Mesendoderm (in vitro differentiated cells): ENCODE data around the gene OR4D1. TPM values are rescaled to one million over a fixed set of nuclear protein-coding genes. Genes with fewer than 3 reads are reported as not detected.
"Not testable (repeated sequence)": the region's sequence is repeated elsewhere in the genome, so short reads cannot be mapped to it uniquely, and the experiment has no call there.

Experiments used
- DNase-seq: peaks from one replicate; pipeline ENCODE4 v3.0.0; 2013
- H2AK5ac ChIP-seq: 2 replicates; pipeline ENCODE4 v1.6.1; 2013; ENCODE audit warnings: low read length, inconsistent platforms
- H2BK120ac ChIP-seq: 2 replicates; pipeline ENCODE4 v1.6.1; 2013; ENCODE audit warnings: low read depth, mild to moderate bottlenecking, low read length, moderate library complexity, mixed read lengths
- H2BK15ac ChIP-seq: replicated peaks from 2 replicates; pipeline ENCODE4 v1.6.1; 2013; ENCODE audit warnings: low read depth, mild to moderate bottlenecking, moderate library complexity
- H2BK5ac ChIP-seq: 2 replicates; pipeline ENCODE4 v1.6.1; 2013; ENCODE audit warnings: low read length, inconsistent platforms
- H3K18ac ChIP-seq: 2 replicates; pipeline ENCODE4 v1.6.1; 2013; ENCODE audit warnings: mild to moderate bottlenecking, low read length, mixed read lengths
- H3K23ac ChIP-seq: one replicate; pipeline ENCODE4 v1.6.1; 2013; ENCODE audit warnings: low read length
- H3K27ac ChIP-seq: 2 replicates; pipeline ENCODE4 v1.5.1; 2013; ENCODE audit warnings: low read depth, mild to moderate bottlenecking, inconsistent platforms, low read length, moderate library complexity
- H3K27me3 ChIP-seq: 2 replicates; pipeline ENCODE4 v1.6.1; 2013; ENCODE audit warnings: low read length, control low read depth, mild to moderate bottlenecking, inconsistent platforms; ENCODE audit not compliant: insufficient read depth, poor library complexity
- H3K36me3 ChIP-seq: 2 replicates; pipeline ENCODE4 v1.6.1; 2013; ENCODE audit warnings: low read length, inconsistent platforms; ENCODE audit not compliant: control insufficient read depth, insufficient read depth
- H3K4ac ChIP-seq: one replicate; pipeline ENCODE4 v1.6.1; 2013; ENCODE audit warnings: low read depth, mild to moderate bottlenecking, low read length, moderate library complexity
- H3K4me1 ChIP-seq: 2 replicates; pipeline ENCODE4 v1.6.1; 2013; ENCODE audit warnings: low read depth, low read length, inconsistent platforms; ENCODE audit not compliant: control insufficient read depth
- H3K4me2 ChIP-seq: 2 replicates; pipeline ENCODE4 v1.6.1; 2013; ENCODE audit warnings: low read length
- H3K4me3 ChIP-seq: 2 replicates; pipeline ENCODE4 v1.5.1; 2013; ENCODE audit warnings: mild to moderate bottlenecking, low read length
- H3K56ac ChIP-seq: one replicate; pipeline ENCODE4 v1.6.1; 2013; ENCODE audit warnings: low read length
- H3K79me1 ChIP-seq: 2 replicates; pipeline ENCODE4 v1.6.1; 2013; ENCODE audit warnings: low read length, inconsistent platforms
- H3K79me2 ChIP-seq: 2 replicates; pipeline ENCODE4 v1.6.1; 2013; ENCODE audit warnings: mild to moderate bottlenecking, low read length; ENCODE audit not compliant: control insufficient read depth, insufficient read depth
- H3K9ac ChIP-seq: 2 replicates; pipeline ENCODE4 v1.6.1; 2013; ENCODE audit warnings: low read length, inconsistent platforms
- H4K5ac ChIP-seq: one replicate; pipeline ENCODE4 v1.6.1; 2013; ENCODE audit warnings: low read length
- H4K8ac ChIP-seq: one replicate; pipeline ENCODE4 v1.6.1; 2013; ENCODE audit warnings: low read depth, mild to moderate bottlenecking, control low read depth, low read length, moderate library complexity
- WGBS: extraction: QIAGEN DNeasy Blood & Tissue Kit; methylation state at CpG from one replicate; pipeline ENCODE4 v1.1.7; 2013; ENCODE audit warnings: low lambda C conversion rate, missing lambda C conversion rate; ENCODE audit not compliant: insufficient coverage; ENCODE audit errors: extremely low coverage; 5-methylcytosine and 5-hydroxymethylcytosine counted together
- polyA plus RNA-seq, 2 experiments: library from polyadenylated mRNA; stranded (reverse); fragments of 200-250 nt; gene quantifications; one replicate each; pipeline ENCODE4 v1.2.3, GENCODE V29; 2013

Gene OR4D1
- polyA plus RNA-seq (2013, experiment 1 of 2), result 0.07 TPM
- polyA plus RNA-seq (2013, experiment 2 of 2), result 0.10 TPM

GRCh38 chr17:58147930-58148434 lies at the start of gene OR4D1:
Gene OR4D1 (plus strand): TSS chr17:58148384. CDS start chr17:58155154, 6,770 bp downstream.
- Histone ChIP-seq H3K4me3 (no peak within 1 kb of the TSS), H4K8ac (no peak within 1 kb of the TSS), H2AK5ac (no peak within 1 kb of the TSS), H3K79me1 (no peaks in the 10 kb centered on the region), H3K56ac (no peak within 1 kb of the TSS), H3K79me2 (no peaks in the 10 kb centered on the region), H4K5ac (no peak within 1 kb of the TSS), H3K18ac (no peak within 1 kb of the TSS), H3K4ac (no peak within 1 kb of the TSS), H2BK5ac (no peak within 1 kb of the TSS), H3K23ac (no peak within 1 kb of the TSS), H3K4me2 (no peak within 1 kb of the TSS), H3K9ac (no peak within 1 kb of the TSS), H3K4me1 (no peaks in the 10 kb centered on the region), H2BK120ac (no peak within 1 kb of the TSS), H3K27me3 (no peaks in the 10 kb centered on the region), H2BK15ac (no peak within 1 kb of the TSS), H3K36me3 (no peaks in the 10 kb centered on the region), H3K27ac (no peak within 1 kb of the TSS)
- no CpG with 5 or more reads among the region's 1 CpG for WGBS
- DNase-seq, result no peak

- H3K23ac ChIP-seq, result no peak overlapping the region
- H3K27me3 ChIP-seq, result no peaks in the 10 kb centered on the region
- no peaks in the 10 kb centered on the region for H3K4me1 ChIP-seq
- H3K9ac ChIP-seq, result no peak overlapping the region
- no peak overlapping the region for H2AK5ac ChIP-seq
- no peak overlapping the region for H4K8ac ChIP-seq
- no peak overlapping the region for H2BK120ac ChIP-seq
- no peaks in the 10 kb centered on the region for H3K79me1 ChIP-seq
- no peaks in the 10 kb centered on the region for H3K79me2 ChIP-seq
- H4K5ac ChIP-seq, result no peak overlapping the region
- H3K27ac ChIP-seq, result no peak overlapping the region
- no peak overlapping the region for H2BK15ac ChIP-seq
- no peak for DNase-seq
- H3K4me3 ChIP-seq, result no peak overlapping the region
- no peak overlapping the region for H3K4me2 ChIP-seq
- H3K4ac ChIP-seq, result no peak overlapping the region
- no peaks in the 10 kb centered on the region for H3K36me3 ChIP-seq
- no peak overlapping the region for H2BK5ac ChIP-seq
- no peak overlapping the region for H3K56ac ChIP-seq
- H3K18ac ChIP-seq, result no peak overlapping the region
These were observed 47.7 kb upstream of the OR4D1 start for GRCh38 chr17:58100506-58100905.

GRCh38 chr17:58101898-58102297 lies 46.3 kb upstream of the OR4D1 start:
- not testable (repeated sequence) for H3K79me2 ChIP-seq, H3K23ac ChIP-seq, H3K79me1 ChIP-seq, H3K4me2 ChIP-seq, H4K8ac ChIP-seq, H3K4ac ChIP-seq, H3K9ac ChIP-seq, H3K36me3 ChIP-seq, H3K56ac ChIP-seq, H3K27ac ChIP-seq, H3K27me3 ChIP-seq, H4K5ac ChIP-seq, DNase-seq, H3K4me1 ChIP-seq, H2BK120ac ChIP-seq, H3K4me3 ChIP-seq, H2AK5ac ChIP-seq, H3K18ac ChIP-seq, H2BK15ac ChIP-seq, H2BK5ac ChIP-seq

DNA sequence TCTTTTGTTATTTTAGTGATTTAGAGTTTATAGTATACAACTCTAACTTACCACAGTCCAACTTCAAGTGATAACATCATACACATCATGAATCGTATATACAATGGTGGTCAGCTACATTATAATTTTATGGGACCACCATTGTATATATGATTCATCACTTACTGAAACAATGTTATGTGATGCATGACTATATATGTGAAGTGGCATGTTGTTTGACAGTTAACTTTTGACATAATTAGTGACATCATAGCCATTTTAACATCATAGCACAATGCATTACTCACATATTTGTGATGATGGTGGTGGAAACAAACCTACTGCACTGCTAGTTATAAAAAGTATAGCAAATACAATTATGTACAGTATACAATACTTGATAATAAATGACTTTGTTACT lies 43.1 kb upstream of the OR4D1 start:
- DNase-seq, result no peak
- Histone ChIP-seq H4K8ac (no peak overlapping the region), H4K5ac (no peak overlapping the region), H3K79me2 (no peaks in the 10 kb centered on the region), H3K27me3 (no peaks in the 10 kb centered on the region), H3K56ac (no peak overlapping the region), H2BK5ac (no peak overlapping the region), H2BK120ac (no peak overlapping the region), H3K79me1 (no peaks in the 10 kb centered on the region), H3K18ac (no peak overlapping the region), H3K4ac (no peak overlapping the region), H3K9ac (no peak overlapping the region), H2BK15ac (no peak overlapping the region), H3K4me1 (no peaks in the 10 kb centered on the region), H3K27ac (no peak overlapping the region), H3K4me3 (no peak overlapping the region), H2AK5ac (no peak overlapping the region), H3K4me2 (no peak overlapping the region), H3K36me3 (no peaks in the 10 kb centered on the region), H3K23ac (no peak overlapping the region)
- WGBS, result no CpG with 5 or more reads among the region's 1 CpG

DNA sequence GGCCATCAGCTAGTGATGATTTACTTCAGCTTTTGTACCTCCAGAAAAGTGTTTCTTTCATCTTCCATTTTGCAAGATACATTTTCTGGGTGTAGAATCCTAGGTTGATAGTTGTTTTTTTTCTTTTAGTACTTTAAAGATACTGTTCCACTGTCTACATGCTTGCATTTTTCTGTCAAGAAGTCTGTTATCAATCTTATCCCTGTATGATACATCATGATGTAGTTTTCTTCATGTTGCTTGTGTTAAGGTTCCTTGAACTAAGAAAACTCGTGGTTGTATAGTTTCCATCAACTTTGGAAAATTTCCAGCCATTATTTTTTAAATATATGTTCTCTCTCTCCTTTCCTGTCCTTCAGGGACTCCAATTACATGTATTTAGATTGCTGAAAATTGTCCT lies 40.9 kb upstream of the OR4D1 start:
- Histone ChIP-seq H4K8ac (no peak overlapping the region), H2BK15ac (no peak overlapping the region), H3K36me3 (no peaks in the 10 kb centered on the region), H3K4me2 (no peak overlapping the region), H3K27me3 (no peaks in the 10 kb centered on the region), H3K79me1 (no peaks in the 10 kb centered on the region), H3K9ac (no peak overlapping the region), H3K79me2 (no peaks in the 10 kb centered on the region), H2AK5ac (no peak overlapping the region), H3K4me3 (no peak overlapping the region), H3K27ac (no peak overlapping the region), H2BK120ac (no peak overlapping the region), H3K23ac (no peak overlapping the region), H3K4ac (no peak overlapping the region), H3K4me1 (no peaks in the 10 kb centered on the region), H3K18ac (no peak overlapping the region), H3K56ac (no peak overlapping the region), H2BK5ac (no peak overlapping the region), H4K5ac (no peak overlapping the region)
- WGBS, result no CpG with 5 or more reads among the region's 1 CpG
- DNase-seq, result no peak

GRCh38 chr17:58109197-58109596 lies 39.0 kb upstream of the OR4D1 start:
- no peak overlapping the region for H3K9ac ChIP-seq
- no peaks in the 10 kb centered on the region for H3K79me2 ChIP-seq
- H3K23ac ChIP-seq, result no peak overlapping the region
- no CpG with 5 or more reads among the region's 1 CpG for WGBS
- H3K4me1 ChIP-seq, result no peaks in the 10 kb centered on the region
- no peaks in the 10 kb centered on the region for H3K79me1 ChIP-seq
- H2BK120ac ChIP-seq, result no peak overlapping the region
- no peak for DNase-seq
- H2BK15ac ChIP-seq, result no peak overlapping the region
- H3K27ac ChIP-seq, result no peak overlapping the region
- no peak overlapping the region for H3K4me2 ChIP-seq
- no peak overlapping the region for H4K8ac ChIP-seq
- H3K18ac ChIP-seq, result no peak overlapping the region
- H3K36me3 ChIP-seq, result no peaks in the 10 kb centered on the region
- H2BK5ac ChIP-seq, result no peak overlapping the region
- H2AK5ac ChIP-seq, result no peak overlapping the region
- no peak overlapping the region for H4K5ac ChIP-seq
- no peak overlapping the region for H3K56ac ChIP-seq
- H3K27me3 ChIP-seq, result no peaks in the 10 kb centered on the region
- no peak overlapping the region for H3K4ac ChIP-seq
- H3K4me3 ChIP-seq, result no peak overlapping the region
